Measurements from ENCODE around the gene TNFRSF13B. TPM values are rescaled to one million over a fixed set of nuclear protein-coding genes. Genes with fewer than 3 reads are reported as not detected.
"Not testable (repeated sequence)": the region's sequence is repeated elsewhere in the genome, so short reads cannot be mapped to it uniquely, and the experiment has no call there.

TNFRSF13B gene
- total RNA-seq, 1 experiment from 2014 or later = not detected

DNA sequence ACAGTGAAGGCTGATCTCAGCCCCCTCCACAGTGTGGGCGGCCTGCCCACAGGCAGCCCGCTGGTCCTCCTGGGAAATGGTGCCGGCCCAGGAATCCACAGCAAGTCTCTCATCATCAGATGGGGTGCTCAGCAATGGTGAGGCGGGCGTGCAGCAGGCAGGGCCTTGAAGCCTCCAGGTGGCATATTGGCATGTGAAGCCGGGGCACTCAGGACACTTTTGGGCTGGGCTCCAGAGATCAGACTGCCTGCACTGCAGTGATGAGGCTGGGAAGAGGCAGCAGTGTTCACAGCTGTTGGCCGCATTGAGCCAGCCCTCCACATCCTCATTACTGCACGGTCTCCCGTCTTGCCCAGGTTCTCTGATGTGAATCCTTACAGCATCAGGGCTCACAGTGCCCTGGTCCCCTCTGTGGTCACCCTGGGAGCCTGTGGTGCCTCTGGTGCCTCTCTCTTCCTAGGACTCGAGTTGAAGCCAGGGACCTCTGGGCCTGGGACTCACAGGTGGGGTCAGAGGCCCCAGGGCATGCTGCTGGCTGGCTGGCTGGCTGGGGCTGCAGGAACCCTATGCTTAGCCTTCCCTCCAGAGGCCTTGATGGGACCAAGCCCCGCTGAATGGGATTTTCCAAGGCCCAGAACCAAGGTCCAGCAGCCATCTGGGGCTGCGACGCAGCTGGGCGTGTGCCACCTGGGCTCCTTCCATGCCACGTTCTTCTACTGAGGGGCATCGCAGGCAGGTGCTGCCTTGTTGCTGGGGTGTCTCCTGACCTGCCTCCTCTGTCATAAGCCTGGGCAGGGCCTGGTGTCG is 48.6 kb downstream of the TNFRSF13B start:
- Histone ChIP-seq H3K27me3 (replicated peaks) (no peaks in the 10 kb centered on the region; the same call in 1 of the 2 replicates), H3K9me3 (replicated peaks) (no peaks in the 10 kb centered on the region), H3K27ac (no peak overlapping the region), H3K36me3 (no peaks in the 10 kb centered on the region), H3K4me1 (replicated peaks) (no peaks in the 10 kb centered on the region), H3K4me3 (no peak overlapping the region)
- DNase-seq (ENCODE audit: low read depth in 1 of 2, low spot score in 2 of 2) = no peak

DNA sequence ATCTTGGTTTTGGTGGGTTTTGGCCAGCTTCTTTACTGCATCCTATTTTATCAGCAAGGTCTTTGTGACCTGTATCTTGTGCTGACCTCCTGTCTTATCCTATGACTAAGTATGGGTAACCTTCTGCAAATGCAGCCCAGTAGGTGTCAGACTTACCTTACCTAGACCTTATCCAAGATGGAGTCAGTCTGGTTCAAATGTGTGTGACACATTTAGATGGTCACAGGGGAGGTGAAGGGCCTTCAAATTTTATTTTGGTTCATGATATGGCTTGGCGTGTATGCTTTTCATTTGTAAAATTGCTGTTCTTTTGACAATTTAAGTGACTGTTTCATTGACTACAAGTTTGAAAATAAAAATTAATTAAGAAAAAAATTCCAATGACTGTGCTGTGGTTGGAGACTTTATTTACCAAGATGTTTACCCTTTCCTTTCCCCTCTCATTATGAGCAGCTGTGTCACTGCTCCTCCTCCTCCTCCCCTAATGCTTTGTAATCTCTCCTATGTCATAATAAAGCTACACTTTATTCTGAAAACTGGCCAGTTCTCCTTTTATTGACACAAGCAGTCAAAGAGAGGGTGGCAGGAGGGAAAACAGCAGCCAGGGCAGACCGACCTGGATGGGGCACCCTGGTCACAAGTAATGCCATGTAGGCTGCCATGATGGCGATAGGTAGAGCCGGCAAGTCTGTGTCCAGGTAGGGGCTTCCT is 49.4 kb downstream of the TNFRSF13B start:
- Histone ChIP-seq H3K4me1 (replicated peaks) (no peaks in the 10 kb centered on the region), H3K36me3 (no peaks in the 10 kb centered on the region), H3K27ac (no peak overlapping the region), H3K9me3 (replicated peaks) (no peaks in the 10 kb centered on the region), H3K27me3 (replicated peaks) (no peaks in the 10 kb centered on the region; the same call in 1 of the 2 replicates), H3K4me3 (no peak overlapping the region)
- no peak for DNase-seq (ENCODE audit: low read depth in 1 of 2, low spot score in 2 of 2)

DNA sequence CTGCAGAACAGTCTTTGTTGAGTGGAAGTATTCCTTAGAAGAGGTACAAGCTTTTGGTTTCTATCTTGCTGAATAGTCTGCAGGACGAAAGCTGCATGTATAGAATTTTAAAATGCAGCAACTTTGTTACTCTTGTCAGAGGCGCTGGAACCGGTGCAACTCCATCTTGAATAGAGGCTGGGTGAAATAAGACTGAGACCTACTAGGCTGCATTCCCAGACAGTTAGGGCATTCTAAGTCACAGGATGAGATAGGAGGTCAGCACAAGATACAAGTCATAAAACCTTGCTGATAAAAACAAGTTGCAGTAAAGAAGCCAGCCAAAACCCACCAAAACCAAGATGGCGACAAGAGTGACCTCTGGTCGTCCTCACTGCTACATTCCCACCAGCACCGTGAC is 50.5 kb downstream of the TNFRSF13B start:
- not testable (repeated sequence) for DNase-seq (ENCODE audit: low read depth in 1 of 2, low spot score in 2 of 2); H3K36me3 ChIP-seq; H3K9me3 ChIP-seq (replicated peaks); H3K27me3 ChIP-seq (replicated peaks); H3K27ac ChIP-seq; H3K4me1 ChIP-seq (replicated peaks); H3K4me3 ChIP-seq

DNA sequence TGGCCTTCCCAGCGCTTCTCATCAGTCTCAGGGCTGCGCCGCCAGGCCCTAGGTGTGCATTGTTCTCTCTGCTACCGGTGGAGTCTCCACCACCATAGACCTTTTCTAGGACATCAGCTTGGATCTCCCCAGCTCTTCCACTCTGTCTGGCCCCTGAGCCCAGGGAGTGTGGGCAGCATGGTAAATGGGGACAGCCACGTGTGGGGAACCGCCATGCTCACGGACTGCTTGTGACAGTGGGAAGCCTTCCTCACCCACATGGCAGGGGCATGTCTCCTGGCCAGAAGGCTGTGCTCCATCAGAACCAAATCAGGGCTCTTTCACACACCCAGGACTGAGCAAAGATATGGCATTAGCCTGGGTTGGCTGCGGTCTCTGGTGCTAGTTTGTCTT is 51.3 kb downstream of the TNFRSF13B start:
- DNase-seq (ENCODE audit: low read depth in 1 of 2, low spot score in 2 of 2) = no peak
- no peaks in the 10 kb centered on the region for H3K36me3 ChIP-seq
- no peaks in the 10 kb centered on the region for H3K9me3 ChIP-seq (replicated peaks)

DNA sequence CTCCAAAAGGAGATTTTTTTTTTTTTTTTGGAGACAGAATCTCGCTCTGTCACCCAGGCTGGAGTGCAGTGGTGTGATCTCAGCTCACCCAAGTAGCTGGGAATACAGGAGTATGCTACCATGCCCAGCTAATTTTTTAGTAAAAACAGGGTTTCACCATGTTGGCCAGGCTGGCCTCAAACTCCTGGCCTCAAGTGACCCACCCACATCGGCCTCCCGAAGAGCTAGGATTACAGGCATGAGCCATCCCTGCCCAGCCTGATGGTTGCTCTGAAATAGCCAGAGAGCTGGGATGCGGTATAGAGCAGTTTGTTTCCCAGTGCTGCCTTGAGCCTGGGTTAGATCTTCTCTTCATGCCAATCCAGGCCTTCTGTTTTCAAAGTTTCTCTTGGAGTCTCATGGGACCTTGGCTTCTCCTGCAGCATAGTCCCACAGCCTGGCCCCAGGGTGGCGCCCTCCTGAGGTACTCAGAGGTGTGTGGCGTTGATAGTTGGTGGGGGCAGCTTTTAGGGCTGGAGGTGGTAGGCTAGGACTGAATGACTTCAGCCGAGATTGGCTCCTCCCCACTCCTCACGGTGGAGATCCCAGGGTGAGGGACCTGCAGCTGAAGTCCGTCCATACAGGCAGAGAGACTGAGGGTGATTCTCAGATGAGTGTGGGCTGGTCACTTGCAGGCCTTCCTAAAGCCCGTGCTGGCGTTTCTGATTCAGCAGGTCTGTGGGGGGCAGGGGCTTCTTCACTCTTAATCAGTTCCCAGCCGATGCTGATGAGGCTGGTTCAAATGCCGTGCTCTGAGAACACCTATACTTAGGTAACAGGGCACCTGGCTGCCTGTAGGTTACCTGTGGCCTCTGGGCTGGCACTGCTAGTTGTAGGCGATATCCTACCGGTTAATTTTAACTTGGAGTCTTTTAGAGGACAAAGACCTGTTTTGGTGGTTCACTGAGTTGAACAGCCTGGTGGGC is 52.0 kb downstream of the TNFRSF13B start:
- no peaks in the 10 kb centered on the region; the same call in 1 of the 2 replicates for H3K27me3 ChIP-seq (replicated peaks)
- no peaks in the 10 kb centered on the region for H3K9me3 ChIP-seq (replicated peaks)
- no peak for DNase-seq (ENCODE audit: low read depth in 1 of 2, low spot score in 2 of 2)
- no peaks in the 10 kb centered on the region for H3K4me1 ChIP-seq (replicated peaks)
- H3K36me3 ChIP-seq = no peaks in the 10 kb centered on the region
- no peak overlapping the region for H3K4me3 ChIP-seq
- no peak overlapping the region for H3K27ac ChIP-seq

More for the DNA sequence above, 51.3 kb downstream of the TNFRSF13B start:
- H3K27me3 ChIP-seq (replicated peaks) = no peaks in the 10 kb centered on the region; the same call in 1 of the 2 replicates
- no peaks in the 10 kb centered on the region for H3K4me1 ChIP-seq (replicated peaks)
- H3K27ac ChIP-seq = no peak overlapping the region
- no peak overlapping the region for H3K4me3 ChIP-seq

DNA sequence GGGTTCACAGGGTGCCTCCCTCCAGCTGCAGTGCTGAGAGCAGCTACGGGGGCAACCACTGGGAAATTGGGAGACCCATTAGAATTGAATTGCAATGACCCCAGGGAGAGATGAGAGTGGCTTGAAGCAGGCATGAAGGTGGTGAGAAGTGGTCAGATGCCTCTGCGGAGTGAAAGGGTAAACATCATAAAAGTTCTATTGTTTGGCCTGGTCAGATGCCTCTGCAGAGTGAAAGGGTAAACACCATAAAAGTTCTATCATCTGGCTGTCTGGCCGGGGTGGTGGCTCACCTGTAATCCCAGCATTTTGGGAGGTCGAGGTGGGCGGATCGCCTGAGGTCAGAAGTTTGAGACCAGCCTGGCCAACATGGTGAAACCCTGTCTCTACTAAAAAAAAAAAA is 53.5 kb downstream of the TNFRSF13B start:
- DNase-seq (ENCODE audit: low read depth in 1 of 2, low spot score in 2 of 2) = no peak
- Histone ChIP-seq H3K36me3 (no peaks in the 10 kb centered on the region), H3K27ac (no peak overlapping the region), H3K4me1 (replicated peaks) (no peaks in the 10 kb centered on the region), H3K27me3 (replicated peaks) (no peaks in the 10 kb centered on the region; the same call in 1 of the 2 replicates), H3K4me3 (no peak overlapping the region), H3K9me3 (replicated peaks) (no peaks in the 10 kb centered on the region)

DNA sequence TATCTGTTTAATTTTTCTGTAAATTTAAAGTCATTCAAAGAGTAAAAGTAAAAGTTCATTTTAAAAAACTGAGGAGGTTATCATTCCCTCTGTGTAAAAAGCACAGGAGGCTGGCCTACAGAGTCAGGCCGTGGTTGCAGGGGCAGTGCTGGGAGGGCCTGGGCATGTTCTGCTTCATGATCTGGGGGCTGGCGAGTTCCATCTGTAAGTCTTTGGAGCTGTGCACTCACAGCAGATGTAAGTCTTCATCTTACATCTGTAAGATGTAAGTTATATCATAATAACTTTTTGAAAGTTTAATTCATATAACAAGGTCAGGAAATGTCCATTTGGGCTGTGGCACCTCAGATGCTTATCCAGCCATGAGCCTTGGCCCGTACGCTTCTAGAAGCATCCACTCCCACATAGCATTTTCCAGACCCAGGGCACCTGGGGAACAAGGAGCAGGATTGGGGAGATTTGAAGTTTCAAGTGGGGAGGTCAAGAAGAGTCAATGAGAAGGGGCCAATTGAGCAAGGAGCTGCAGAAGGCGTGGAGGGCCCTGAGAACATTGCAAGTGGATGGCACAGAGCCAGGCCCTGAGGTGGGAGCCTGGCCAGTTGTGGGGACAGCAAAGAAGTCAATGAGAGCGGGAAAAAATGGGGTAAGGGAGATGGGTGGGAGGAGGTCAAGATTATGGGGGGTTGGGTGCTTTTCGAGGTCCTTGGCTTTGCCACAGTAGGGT is 54.1 kb downstream of the TNFRSF13B start:
- no peaks in the 10 kb centered on the region; the same call in 1 of the 2 replicates for H3K27me3 ChIP-seq (replicated peaks)
- no peak for DNase-seq (ENCODE audit: low read depth in 1 of 2, low spot score in 2 of 2)
- H3K4me1 ChIP-seq (replicated peaks) = no peaks in the 10 kb centered on the region
- H3K36me3 ChIP-seq = no peaks in the 10 kb centered on the region
- H3K9me3 ChIP-seq (replicated peaks) = no peaks in the 10 kb centered on the region
- no peak overlapping the region for H3K27ac ChIP-seq
- no peak overlapping the region for H3K4me3 ChIP-seq

DNA sequence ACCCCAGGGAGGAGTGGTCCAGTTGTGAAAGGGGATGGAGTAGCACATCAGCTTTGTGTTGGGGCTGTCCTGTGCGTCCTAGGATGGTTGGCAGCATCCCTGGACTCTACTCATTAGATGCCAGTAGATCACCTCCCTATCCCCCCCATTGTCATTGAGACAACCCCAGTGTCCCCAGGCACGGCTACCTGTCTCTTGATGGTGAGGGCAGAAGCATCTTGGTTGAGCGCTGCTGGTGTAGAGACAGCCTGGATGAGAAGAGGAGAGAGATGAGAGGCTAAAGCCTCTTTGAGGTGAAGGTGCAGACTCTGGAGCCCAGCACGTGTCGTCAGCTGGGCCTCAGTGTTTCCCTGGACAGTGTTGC is 55.4 kb downstream of the TNFRSF13B start:
- no peak for DNase-seq (ENCODE audit: low read depth in 1 of 2, low spot score in 2 of 2)
- Histone ChIP-seq H3K4me1 (replicated peaks) (no peaks in the 10 kb centered on the region), H3K27me3 (replicated peaks) (no peaks in the 10 kb centered on the region; the same call in 1 of the 2 replicates), H3K27ac (no peak overlapping the region), H3K9me3 (replicated peaks) (no peaks in the 10 kb centered on the region), H3K36me3 (no peaks in the 10 kb centered on the region), H3K4me3 (no peak overlapping the region)

DNA sequence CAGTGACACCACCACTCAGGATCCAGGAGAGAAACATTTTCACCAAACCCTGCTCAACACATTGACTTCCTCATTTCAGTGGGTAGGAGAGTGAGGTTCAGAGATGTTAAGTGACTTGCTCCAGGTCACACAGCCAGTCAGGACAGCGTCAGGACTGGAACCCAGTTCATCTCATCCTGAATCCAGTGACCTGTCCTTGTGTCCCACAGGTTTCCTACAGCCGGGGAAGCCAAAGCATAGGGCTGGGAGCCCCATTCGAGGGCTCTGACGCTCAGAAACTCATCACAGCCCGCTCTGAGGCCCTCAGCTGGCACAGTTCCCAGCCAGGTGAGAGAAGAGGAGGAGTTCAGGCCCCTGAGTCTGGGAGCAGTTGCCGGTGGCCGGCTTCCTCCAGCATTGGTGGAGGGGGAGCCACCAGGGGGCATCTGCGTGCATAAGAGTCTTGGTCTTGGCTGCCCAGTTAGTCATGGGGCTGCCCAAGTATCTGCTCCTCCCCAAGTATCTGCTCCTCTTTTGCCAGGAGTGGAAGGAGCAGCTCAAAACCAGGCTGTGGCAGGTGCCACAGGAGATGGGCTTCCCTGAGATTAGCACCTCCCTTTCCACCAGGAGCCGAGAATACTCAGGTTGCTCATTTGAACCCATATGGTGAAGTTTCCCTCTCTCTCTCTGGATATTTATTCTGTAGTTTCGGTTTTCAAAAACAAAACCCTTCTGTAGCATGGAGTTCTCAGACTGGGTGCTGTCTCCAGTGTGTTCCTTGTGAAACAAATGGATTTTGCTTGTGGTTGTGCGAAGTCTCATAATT is 56.0 kb downstream of the TNFRSF13B start:
- no peaks in the 10 kb centered on the region for H3K36me3 ChIP-seq
- DNase-seq (ENCODE audit: low read depth in 1 of 2, low spot score in 2 of 2) = peak in 1 of 2 experiments; percentile 28
- H3K27ac ChIP-seq = no peak overlapping the region
- H3K4me1 ChIP-seq (replicated peaks) = no peaks in the 10 kb centered on the region
- no peak overlapping the region for H3K4me3 ChIP-seq
- H3K27me3 ChIP-seq (replicated peaks) = no peaks in the 10 kb centered on the region
- H3K9me3 ChIP-seq (replicated peaks) = no peaks in the 10 kb centered on the region

DNA sequence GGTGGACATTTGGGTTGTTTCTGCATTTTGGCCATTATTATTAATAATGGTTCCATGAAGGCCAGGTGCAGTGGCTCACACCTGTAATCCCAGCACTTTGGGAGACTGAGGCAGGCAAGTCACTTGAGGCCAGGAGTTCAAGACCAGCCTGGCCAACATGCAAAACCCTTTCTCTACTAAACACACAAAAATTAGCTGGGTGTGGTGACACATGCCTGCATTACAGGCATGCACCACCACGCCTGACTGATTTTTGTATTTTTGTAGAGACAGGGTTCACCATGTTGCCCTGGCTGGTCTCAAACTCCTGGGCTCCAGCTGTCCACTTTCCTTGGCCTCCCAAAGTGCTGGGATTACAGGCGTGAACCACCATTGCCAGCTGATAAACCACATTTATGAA is 58.5 kb downstream of the TNFRSF13B start:
- H3K27me3 ChIP-seq (replicated peaks) = no peaks in the 10 kb centered on the region
- H3K36me3 ChIP-seq = no peaks in the 10 kb centered on the region
- H3K4me1 ChIP-seq (replicated peaks) = peaks cover 2% of the 10 kb centered on the region
- no peak overlapping the region for H3K27ac ChIP-seq
- H3K9me3 ChIP-seq (replicated peaks) = no peaks in the 10 kb centered on the region
- DNase-seq (ENCODE audit: low read depth in 1 of 2, low spot score in 2 of 2) = no peak
- H3K4me3 ChIP-seq = no peak overlapping the region

DNA sequence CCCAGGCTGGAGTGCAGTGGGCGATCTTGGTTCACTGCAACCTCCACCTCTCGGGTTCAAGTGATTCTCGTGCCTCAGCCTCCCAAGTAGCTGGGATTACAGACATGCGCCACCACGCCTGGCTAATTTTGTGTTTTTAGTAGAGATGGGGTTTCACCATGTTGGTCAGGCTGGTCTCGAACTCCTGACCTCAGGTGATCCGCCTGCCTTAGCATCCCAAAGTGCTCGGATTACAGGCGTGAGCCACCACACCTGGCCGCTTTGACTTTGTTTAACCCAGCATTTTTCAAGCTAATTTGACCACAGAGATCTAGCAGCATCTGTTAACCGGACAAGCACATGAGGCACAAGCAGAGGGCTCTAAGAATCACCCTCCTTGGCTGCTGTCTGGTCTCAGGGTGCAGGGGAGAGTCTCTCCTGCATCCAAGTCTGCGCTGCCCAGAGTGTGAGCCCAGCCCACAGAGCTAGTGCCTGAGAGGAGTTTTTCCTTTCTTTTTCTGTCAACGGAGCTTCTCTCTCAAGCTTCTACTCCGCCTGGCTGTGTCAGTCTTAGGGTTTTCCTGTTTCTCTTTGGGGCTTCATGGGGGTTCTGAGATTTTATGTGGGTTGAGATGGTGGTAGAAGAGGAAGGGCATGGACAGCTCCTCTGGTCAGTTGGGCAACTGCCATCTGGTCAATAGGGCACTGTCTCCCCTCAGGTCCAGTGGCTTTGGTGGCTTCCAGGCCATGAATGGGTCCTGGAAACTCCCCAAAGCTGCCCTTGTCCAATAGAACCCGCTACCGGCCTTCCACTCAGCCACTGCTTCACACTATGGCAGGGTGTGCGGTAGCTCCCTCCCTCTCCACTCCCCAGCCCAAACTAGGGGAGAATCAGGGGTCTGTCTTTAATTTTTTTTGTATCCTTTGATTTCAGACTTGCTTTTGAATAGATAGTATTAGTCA is 59.6 kb downstream of the TNFRSF13B start:
- no peaks in the 10 kb centered on the region for H3K27me3 ChIP-seq (replicated peaks)
- H3K27ac ChIP-seq = no peak overlapping the region
- DNase-seq (ENCODE audit: low read depth in 1 of 2, low spot score in 2 of 2) = no peak
- peaks cover 14% of the 10 kb centered on the region for H3K4me1 ChIP-seq (replicated peaks)
- no peak overlapping the region for H3K4me3 ChIP-seq
- no peaks in the 10 kb centered on the region for H3K9me3 ChIP-seq (replicated peaks)
- H3K36me3 ChIP-seq = no peaks in the 10 kb centered on the region
